Right lobe of liver (tissue), 6 donors: ENCODE measurements around the gene WHRN. TPM values are rescaled to one million over a fixed set of nuclear protein-coding genes. Genes with fewer than 3 reads are reported as not detected.
A peak's percentile ranks its signal among the peaks of the same experiment; 100 is the strongest.

Experiments used
- ATAC-seq, 4 donors: fragments of 200-7000 bp; cut with Tn5 transposase; one replicate each; pipeline ENCODE4 v1.9.1; 2020; ENCODE audit warnings: mild to moderate bottlenecking in 4 of 4, moderate library complexity in 4 of 4
- DNase-seq, 3 donors: peaks; one replicate each; pipeline ENCODE4 v3.0.0-alpha.2; 2020
- H3K27ac ChIP-seq, 3 donors: fragments of 200-600 bp; one replicate each; pipeline ENCODE4 v1.8.0; 2022
- H3K27me3 ChIP-seq, 2 donors: fragments of 200-600 bp; one replicate each; pipeline ENCODE4 v1.8.0; 2022
- H3K36me3 ChIP-seq, 4 donors: fragments of 200-600 bp; sonication (generic) in 1 of 4; one replicate each; pipeline versions ENCODE4 v1.5.1 to v1.8.0; 2017 to 2022; ENCODE audit warnings: control low read depth in 1 of 4
- H3K4me1 ChIP-seq, 4 donors: fragments of 200-600 bp; sonication (generic) in 1 of 4; one replicate each; pipeline versions ENCODE4 v1.5.1 to v1.8.0; 2017 to 2022; ENCODE audit warnings: control low read depth in 1 of 4
- H3K4me3 ChIP-seq, 3 donors: fragments of 200-600 bp; one replicate each; pipeline ENCODE4 v1.8.0; 2022
- H3K9me3 ChIP-seq, 4 donors: fragments of 200-600 bp; sonication (generic) in 1 of 4; one replicate each; pipeline versions ENCODE4 v1.5.1 to v1.8.0; 2017 to 2022; ENCODE audit warnings: control low read depth in 1 of 4
- POLR2A ChIP-seq: fragments of 450-650 bp; IDR thresholded peaks from one replicate; pipeline ENCODE4 v1.6.1; 2017; ENCODE audit warnings: antibody characterized with exemption, mild to moderate bottlenecking
- WGBS: methylation state at CpG from one replicate; pipeline ENCODE4 v1.1.6; 2018; ENCODE audit warnings: low coverage, low lambda C conversion rate; ENCODE audit not compliant: insufficient coverage; ENCODE audit errors: missing lambda C conversion rate; 5-methylcytosine and 5-hydroxymethylcytosine counted together
- intact Hi-C, 2 donors: fragments of 100-400 bp; cut with DNase I; formaldehyde crosslinking; loops; one replicate each; pipeline versions ENCODE4 v1.11.2 to v1.14.1; 2022
- long read RNA-seq: library from polyadenylated mRNA; unstranded; transcript quantifications from one replicate; pipeline ENCODE4 v2.0.0, GENCODE V29; 2019
- total RNA-seq, 6 experiments: library from RNA; depleted of rRNA in 2 of 6; stranded (reverse); fragments of >200 nt in 2 of 6; fragmentation: NEBNext Ultra II Directional in 3 of 6; extraction: Animal tissue kit (Norgen Biotek cat#: 25700) in 3 of 6; gene quantifications; one replicate each; pipeline versions ENCODE4 v1.1.0 to v1.2.4, GENCODE V29; 2016 to 2023
- TF ChIP-seq, protein P1 (sequence below), 4 donors: fragments of 200-600 bp in 3 of 4; fragments of 450-650 bp in 1 of 4; IDR thresholded peaks; one replicate each; pipeline versions ENCODE4 v1.5.1 to v1.8.0; 2016 to 2022; ENCODE audit warnings: antibody characterized with exemption in 4 of 4, mild to moderate bottlenecking in 2 of 4
- donor health status: DM: no; HTN: yes; CAD: no.
- donor health status: DM: no; HTN: no; CAD: no.
- donor health status: DM: no; HTN: no; CAD: no.
- donor health status: DM: no; HTN: yes; CAD: no.
- donor health status: DM: no; HTN: yes; CAD: no.

WHRN gene
- total RNA-seq, result 1 to 10 TPM; 2.1 to 3.7 (median 2.7) TPM
- long read RNA-seq, result 0 reads

DNA sequence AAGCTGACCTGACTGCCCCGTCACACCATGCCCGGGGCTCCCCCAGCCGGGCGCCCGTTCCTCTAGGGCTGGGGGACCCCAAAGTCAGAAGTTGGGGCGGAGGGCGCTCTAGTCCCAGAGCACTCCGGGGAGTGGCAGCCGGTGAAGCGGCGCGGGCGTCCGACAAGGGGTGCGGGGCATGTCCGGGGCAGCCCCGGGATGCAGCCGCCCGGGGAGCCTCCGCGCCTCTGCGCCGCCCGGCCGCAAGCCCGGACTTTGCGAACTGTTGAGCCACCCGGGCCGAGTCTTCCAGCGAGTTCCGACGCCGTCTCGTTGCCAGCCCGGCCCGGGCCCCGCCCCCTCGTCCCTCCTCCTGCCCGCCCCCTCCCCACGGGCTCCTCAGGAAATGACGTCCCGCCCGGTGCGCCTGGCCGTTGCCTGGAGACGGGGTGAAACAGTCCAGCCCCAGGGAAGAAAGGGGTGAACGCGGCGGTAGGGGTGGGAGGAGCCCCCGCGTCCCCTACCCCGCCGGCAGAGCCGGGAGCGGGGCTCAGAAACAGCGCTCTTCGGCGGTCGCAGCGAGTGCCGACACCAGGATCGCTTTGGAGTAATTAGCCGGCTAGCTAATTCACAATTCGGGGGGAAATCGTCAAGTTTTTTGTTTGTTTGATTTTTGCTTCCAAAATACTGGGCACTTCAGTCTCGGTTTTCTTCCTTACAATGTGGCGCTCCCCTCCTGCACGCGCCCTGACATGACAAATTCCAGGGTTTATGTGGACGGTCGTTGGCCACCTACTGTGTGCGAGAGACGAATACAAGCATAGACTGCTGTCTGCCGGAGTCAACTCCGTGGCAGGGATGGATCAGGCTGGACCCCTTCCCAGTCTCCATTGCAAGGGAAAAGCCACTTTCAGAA is at the start of gene WHRN:
Gene WHRN (minus strand): TSS at position 287 of the 895 bp plus-strand sequence. CDS start 672 bp downstream, outside the sequence.
- Histone ChIP-seq H3K4me3 (peak within 1 kb of the TSS; percentile 53 to 68 (median 64)), H3K9me3 (no peaks in the 10 kb centered on the region), H3K27me3 (no peaks in the 10 kb centered on the region), H3K36me3 (no peaks in the 10 kb centered on the region), H3K4me1 (peaks cover 0 to 8% (median 0%) of the 10 kb centered on the region in 4 donors), H3K27ac (peak within 1 kb of the TSS in 1 of 3 donors; percentile 39)
- WGBS, result 6% methylated on average over 10 of the region's 75 CpGs
- TF ChIP-seq POLR2A, result peak; percentile 70
- TF ChIP-seq, protein P1, sequence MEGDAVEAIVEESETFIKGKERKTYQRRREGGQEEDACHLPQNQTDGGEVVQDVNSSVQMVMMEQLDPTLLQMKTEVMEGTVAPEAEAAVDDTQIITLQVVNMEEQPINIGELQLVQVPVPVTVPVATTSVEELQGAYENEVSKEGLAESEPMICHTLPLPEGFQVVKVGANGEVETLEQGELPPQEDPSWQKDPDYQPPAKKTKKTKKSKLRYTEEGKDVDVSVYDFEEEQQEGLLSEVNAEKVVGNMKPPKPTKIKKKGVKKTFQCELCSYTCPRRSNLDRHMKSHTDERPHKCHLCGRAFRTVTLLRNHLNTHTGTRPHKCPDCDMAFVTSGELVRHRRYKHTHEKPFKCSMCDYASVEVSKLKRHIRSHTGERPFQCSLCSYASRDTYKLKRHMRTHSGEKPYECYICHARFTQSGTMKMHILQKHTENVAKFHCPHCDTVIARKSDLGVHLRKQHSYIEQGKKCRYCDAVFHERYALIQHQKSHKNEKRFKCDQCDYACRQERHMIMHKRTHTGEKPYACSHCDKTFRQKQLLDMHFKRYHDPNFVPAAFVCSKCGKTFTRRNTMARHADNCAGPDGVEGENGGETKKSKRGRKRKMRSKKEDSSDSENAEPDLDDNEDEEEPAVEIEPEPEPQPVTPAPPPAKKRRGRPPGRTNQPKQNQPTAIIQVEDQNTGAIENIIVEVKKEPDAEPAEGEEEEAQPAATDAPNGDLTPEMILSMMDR (IDR thresholded peaks at IDR 0.05), result no peak
- intact Hi-C loops, result loop anchor here in 1 of 2 donors (10.0 kb wide), 1 partner anchor 149 kb away; the partner anchor contains the start of gene TEX53
- ATAC-seq (peak; percentile 97), DNase-seq (peak; percentile 96)

DNA sequence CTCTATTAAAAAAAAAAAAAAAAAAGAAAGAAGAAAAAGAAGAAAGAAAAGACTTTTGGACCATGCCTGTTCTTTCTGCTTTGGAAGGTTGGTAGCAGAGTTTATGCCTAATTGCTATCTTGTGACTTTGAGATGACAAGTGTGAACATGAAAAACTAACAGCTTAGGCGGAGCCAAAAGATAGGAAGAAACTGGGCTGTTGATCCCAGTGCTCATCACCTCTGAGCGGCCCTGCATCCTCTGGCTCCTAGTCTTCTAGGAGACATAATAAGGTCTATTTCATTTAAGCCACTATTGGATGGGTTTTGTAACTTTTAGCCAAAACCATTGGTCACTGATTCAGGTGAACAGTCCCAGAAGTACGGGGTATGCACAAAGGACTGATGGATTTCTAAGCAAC is 47.9 kb upstream of the WHRN start:
- TF ChIP-seq, protein P1 (IDR thresholded peaks at IDR 0.05), result no peak
- TF ChIP-seq POLR2A, result no peak
- H3K27me3 ChIP-seq, result no peaks in the 10 kb centered on the region
- no peaks in the 10 kb centered on the region for H3K9me3 ChIP-seq
- no peaks in the 10 kb centered on the region for H3K4me1 ChIP-seq
- ATAC-seq (no peak), DNase-seq (no peak)
- intact Hi-C loops, result no loop called here
- 90% methylated on average over 3 of the region's 3 CpGs for WGBS
- no peak overlapping the region for H3K4me3 ChIP-seq
- no peak overlapping the region for H3K27ac ChIP-seq
- no peaks in the 10 kb centered on the region for H3K36me3 ChIP-seq

- intact Hi-C loops, result no loop called here
- WGBS, result 61% methylated on average over 2 of the region's 5 CpGs
Measured at GRCh38 chr9:114552706-114553105, 47.4 kb upstream of the WHRN start.

GRCh38 chr9:114551750-114552685 is 46.7 kb upstream of the WHRN start:
- 64% methylated on average over 6 of the region's 6 CpGs for WGBS
- intact Hi-C loops, result no loop called here
- Histone ChIP-seq H3K27me3 (no peaks in the 10 kb centered on the region), H3K27ac (no peak overlapping the region), H3K4me1 (no peaks in the 10 kb centered on the region), H3K4me3 (no peak overlapping the region), H3K36me3 (no peaks in the 10 kb centered on the region), H3K9me3 (no peaks in the 10 kb centered on the region)
- no peak for TF ChIP-seq POLR2A
- TF ChIP-seq, protein P1 (IDR thresholded peaks at IDR 0.05), result no peak
- DNase-seq (no peak), ATAC-seq (peak; percentile 21 to 87 (median 42))

More at GRCh38 chr9:114552706-114553105, 47.4 kb upstream of the WHRN start:
- H3K27ac ChIP-seq, result no peak overlapping the region
- H3K4me1 ChIP-seq, result no peaks in the 10 kb centered on the region
- H3K9me3 ChIP-seq, result no peaks in the 10 kb centered on the region
- H3K27me3 ChIP-seq, result no peaks in the 10 kb centered on the region
- no peak for ATAC-seq
- no peak for DNase-seq
- H3K36me3 ChIP-seq, result no peaks in the 10 kb centered on the region
- no peak overlapping the region for H3K4me3 ChIP-seq
- TF ChIP-seq, protein P1 (IDR thresholded peaks at IDR 0.05), result no peak
- TF ChIP-seq POLR2A, result no peak
